CD4-positive, alpha-beta T cell treated with Interleukin-6 for 4 hours (primary cell): Measurements from ENCODE around the gene LCE1D.

Source experiments
- DNase-seq: peaks from one replicate; pipeline ENCODE4 v3.0.0-alpha.2; 2020; ENCODE audit warnings: mixed read lengths

LCE1D gene

DNA sequence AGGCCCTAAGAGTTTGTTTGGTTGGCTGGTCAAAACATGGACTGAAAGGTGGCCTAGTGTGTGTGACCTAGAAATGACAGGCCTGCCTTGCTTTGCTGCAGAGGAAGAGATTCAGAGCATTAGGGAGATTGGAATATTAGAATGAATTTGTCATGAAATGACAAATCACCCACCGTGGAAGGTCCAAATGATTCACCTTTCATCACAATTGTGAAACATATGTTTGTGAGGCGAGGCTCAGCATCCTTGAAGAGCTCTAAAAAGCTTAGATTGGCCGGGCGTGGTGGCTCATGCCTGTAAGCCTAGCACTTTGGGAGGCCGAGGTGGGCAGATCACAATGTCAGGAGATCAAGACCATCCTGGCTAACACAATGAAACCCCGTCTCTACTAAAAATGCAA is 20.8 kb downstream of the LCE1D start:
- DNase-seq: no peak

DNA sequence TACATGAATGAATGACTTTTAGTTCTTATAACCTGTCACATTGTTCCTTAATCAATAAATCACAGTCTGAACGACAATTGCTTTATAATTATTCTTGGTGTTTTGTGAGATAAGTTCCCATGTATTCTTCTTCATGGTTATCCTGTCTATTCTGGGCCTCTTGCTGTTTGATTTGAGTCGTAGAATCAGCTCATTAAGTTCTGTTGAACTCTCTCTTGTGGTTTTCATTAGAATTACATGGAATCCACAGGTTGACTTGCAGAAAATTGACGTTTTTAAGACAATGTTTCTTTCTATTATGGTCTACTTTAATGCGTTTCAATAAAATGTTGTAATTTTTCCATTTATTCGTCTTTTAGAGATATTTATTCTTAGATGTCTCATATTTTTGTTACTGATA is 26.8 kb downstream of the LCE1D start:
- no peak for DNase-seq

- no peak for DNase-seq
These were observed 28.4 kb downstream of the LCE1D start for GRCh38 chr1:152824964-152825363.

- no peak for DNase-seq
These were observed 30.7 kb downstream of the LCE1D start, which contains the start of gene LCE1A for GRCh38 chr1:152827173-152827572. LCE1A (plus strand) TSS chr1:152827473; CDS start chr1:152827473, 0 bp downstream.

DNA sequence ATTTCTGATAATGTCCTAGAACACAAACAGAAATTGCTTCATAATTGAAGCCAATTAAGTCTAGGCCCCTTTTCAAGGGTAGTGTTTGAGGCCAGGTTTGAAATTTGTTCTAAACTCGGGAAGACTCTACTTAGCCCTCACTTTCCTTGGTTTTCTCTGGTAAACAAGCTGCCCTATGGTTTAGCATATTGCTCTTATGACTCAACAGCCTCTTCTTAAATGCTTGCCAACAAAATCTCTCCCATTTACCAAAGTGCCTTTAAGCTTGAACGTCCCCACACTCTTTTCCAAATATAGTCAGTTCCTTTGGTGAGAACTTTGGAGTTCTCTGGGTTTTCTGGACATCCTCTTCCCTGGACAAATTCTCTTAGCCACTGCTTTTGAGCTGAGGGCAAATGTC is 40.3 kb downstream of the LCE1D start:
- DNase-seq: no peak

DNA sequence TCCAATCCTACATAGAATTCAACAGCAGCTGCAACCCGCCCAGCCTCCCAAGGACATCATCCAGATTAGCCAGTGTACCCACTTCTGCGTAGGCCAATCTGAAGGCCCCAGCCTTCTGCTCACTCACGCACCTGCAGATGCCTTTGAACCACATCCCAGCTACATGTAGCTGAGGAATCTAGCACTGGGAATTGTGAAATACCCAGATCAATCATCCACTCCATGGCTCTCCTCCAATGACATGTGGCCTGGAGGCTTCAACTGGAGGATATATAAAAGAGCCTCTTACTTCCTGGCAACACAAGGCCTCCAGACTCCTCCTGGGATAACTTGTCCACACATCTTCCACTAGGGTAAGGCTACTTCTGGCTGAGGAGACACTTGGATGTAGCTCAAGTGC is 46.0 kb downstream of the LCE1D start, which contains the start of gene LCE6A:
Gene LCE6A (plus strand): TSS at position 301 of the 400 bp plus-strand sequence. CDS start 665 bp downstream, outside the sequence.
- DNase-seq: no peak
